Stimulated activated CD4-positive, alpha-beta T cell treated with anti-CD3 and anti-CD28 coated beads, Interleukin-4, amount 100 ng/mL, for 24 hours (primary cell): ENCODE measurements around the gene BOD1L1.
"Not testable (repeated sequence)": the region's sequence is repeated elsewhere in the genome, so short reads cannot be mapped to it uniquely, and the experiment has no call there.

ENCODE experiments used
- DNase-seq: peaks from one replicate; pipeline ENCODE4 v3.0.0-alpha.2; 2020

The BOD1L1 gene

GRCh38 chr4:13618212-13618806, 9.2 kb downstream of the BOD1L1 start:
- DNase-seq = no peak

GRCh38 chr4:13617801-13618200, 9.7 kb downstream of the BOD1L1 start:
- no peak for DNase-seq

GRCh38 chr4:13616597-13616996, 10.9 kb downstream of the BOD1L1 start:
- DNase-seq = no peak

GRCh38 chr4:13615161-13615560, 12.4 kb downstream of the BOD1L1 start:
- DNase-seq = no peak

GRCh38 chr4:13612569-13612968, 15.0 kb downstream of the BOD1L1 start:
- no peak for DNase-seq

GRCh38 chr4:13611283-13611842, 16.2 kb downstream of the BOD1L1 start:
- no peak for DNase-seq

- DNase-seq = no peak
Measured at GRCh38 chr4:13605330-13605729, 22.2 kb downstream of the BOD1L1 start.

GRCh38 chr4:13601848-13602247, 25.7 kb downstream of the BOD1L1 start:
- DNase-seq = no peak

GRCh38 chr4:13601048-13601447, 26.5 kb downstream of the BOD1L1 start:
- no peak for DNase-seq

- no peak for DNase-seq
Measured at GRCh38 chr4:13599159-13599558, 28.4 kb downstream of the BOD1L1 start.

- DNase-seq = no peak
Measured at GRCh38 chr4:13597604-13598003, 29.9 kb downstream of the BOD1L1 start.

GRCh38 chr4:13597141-13597540, 30.4 kb downstream of the BOD1L1 start:
- no peak for DNase-seq

GRCh38 chr4:13592220-13592619, 35.3 kb downstream of the BOD1L1 start:
- DNase-seq = no peak

- DNase-seq = no peak
Measured at GRCh38 chr4:13590766-13591165, 36.8 kb downstream of the BOD1L1 start.

GRCh38 chr4:13588954-13589353, 38.6 kb downstream of the BOD1L1 start:
- no peak for DNase-seq

- DNase-seq = no peak
Measured at GRCh38 chr4:13584481-13584880, 43.0 kb downstream of the BOD1L1 start.

- DNase-seq = no peak
Measured at GRCh38 chr4:13580036-13580435, 47.5 kb downstream of the BOD1L1 start.

GRCh38 chr4:13577660-13578059, 49.9 kb downstream of the BOD1L1 start:
- DNase-seq = no peak

- DNase-seq = no peak
Measured at GRCh38 chr4:13570916-13571315, 56.6 kb downstream of the BOD1L1 start.

- no peak for DNase-seq
Measured at GRCh38 chr4:13567125-13567524, 60.4 kb downstream of the BOD1L1 start.

GRCh38 chr4:13562876-13563275, 64.6 kb downstream of the BOD1L1 start:
- DNase-seq = no peak

- DNase-seq = no peak
Measured at GRCh38 chr4:13561673-13562072, 65.9 kb downstream of the BOD1L1 start.

GRCh38 chr4:13560111-13560510, 67.4 kb downstream of the BOD1L1 start:
- DNase-seq = not testable (repeated sequence)

GRCh38 chr4:13559413-13559812, 68.1 kb downstream of the BOD1L1 start:
- no peak for DNase-seq

GRCh38 chr4:13558881-13559280, 68.6 kb downstream of the BOD1L1 start:
- DNase-seq = no peak
